22Rv1 (cell line): ENCODE results near the gene GEN1.

Experiments used
- CTCF ChIP-seq: fragments of 450-650 bp; IDR thresholded peaks from 2 replicates; pipeline ENCODE4 v1.5.1; 2017; ENCODE audit warnings: mild to moderate bottlenecking
- ZFX ChIP-seq: fragments of 450-650 bp; IDR thresholded peaks from 2 replicates; pipeline ENCODE4 v1.6.1; 2017; ENCODE audit warnings: antibody characterized with exemption, borderline replicate concordance

GRCh38 chr2:17733599-17733998 lies 20.3 kb upstream of the GEN1 start:
- TF ChIP-seq CTCF (no peak), ZFX (no peak)
